Colonic mucosa (tissue), 4 donors: Measurements from ENCODE around the gene GALNT13. TPM values are rescaled to one million over a fixed set of nuclear protein-coding genes. Genes with fewer than 3 reads are reported as not detected.
"Not testable (repeated sequence)": the region's sequence is repeated elsewhere in the genome, so short reads cannot be mapped to it uniquely, and the experiment has no call there.

Experiments used
- DNase-seq: peaks from one replicate; pipeline ENCODE4 v3.0.0-alpha.2; 2020
- H3K27ac ChIP-seq: fragments of 200-600 bp; one replicate; pipeline ENCODE4 v1.8.0; 2021
- H3K27me3 ChIP-seq: fragments of 200-600 bp; one replicate; pipeline ENCODE4 v1.8.0; 2021
- H3K36me3 ChIP-seq: fragments of 200-600 bp; one replicate; pipeline ENCODE4 v1.8.0; 2021
- H3K4me1 ChIP-seq: fragments of 200-600 bp; one replicate; pipeline ENCODE4 v1.8.0; 2021; ENCODE audit warnings: mild to moderate bottlenecking
- H3K4me3 ChIP-seq: fragments of 200-600 bp; one replicate; pipeline ENCODE4 v1.8.0; 2021
- H3K9ac ChIP-seq, 2 donors: one replicate each; pipeline ENCODE4 v1.7.0; 2013; ENCODE audit warnings: control low read depth in 2 of 2, low read depth in 2 of 2, low read length in 2 of 2
- H3K9me3 ChIP-seq: fragments of 200-600 bp; one replicate; pipeline ENCODE4 v1.8.0; 2021
- intact Hi-C: fragments of 100-400 bp; cut with DNase I; formaldehyde crosslinking; loops from one replicate; pipeline ENCODE4 v1.14.1; 2022
- total RNA-seq, 2 donors: library from RNA; stranded (reverse); fragmentation: NEBNext Ultra II Directional in 1 of 2; extraction: Animal tissue kit (Norgen Biotek cat#: 25700) in 1 of 2; gene quantifications; one replicate each; pipeline ENCODE4 v1.2.1, GENCODE V29; 2021
- TF ChIP-seq, protein P1 (sequence below): fragments of 200-600 bp; IDR thresholded peaks from one replicate; pipeline ENCODE4 v1.8.0; 2022; ENCODE audit warnings: antibody characterized with exemption, mild to moderate bottlenecking
- donor health status: healthy.
- donor health status: DM: no; HTN: no; CAD: no.
- donor health status: DM: no; HTN: no; CAD: no.

The GALNT13 gene
- total RNA-seq, 2 donors from 2014 or later = 0.07 to 0.40 TPM

- Histone ChIP-seq H3K27ac (no peak overlapping the region), H3K4me1 (no peaks in the 10 kb centered on the region), H3K4me3 (no peak overlapping the region), H3K27me3 (no peaks in the 10 kb centered on the region), H3K9ac (no peak overlapping the region), H3K9me3 (no peaks in the 10 kb centered on the region), H3K36me3 (no peaks in the 10 kb centered on the region)
- DNase-seq = no peak
- TF ChIP-seq, protein P1, sequence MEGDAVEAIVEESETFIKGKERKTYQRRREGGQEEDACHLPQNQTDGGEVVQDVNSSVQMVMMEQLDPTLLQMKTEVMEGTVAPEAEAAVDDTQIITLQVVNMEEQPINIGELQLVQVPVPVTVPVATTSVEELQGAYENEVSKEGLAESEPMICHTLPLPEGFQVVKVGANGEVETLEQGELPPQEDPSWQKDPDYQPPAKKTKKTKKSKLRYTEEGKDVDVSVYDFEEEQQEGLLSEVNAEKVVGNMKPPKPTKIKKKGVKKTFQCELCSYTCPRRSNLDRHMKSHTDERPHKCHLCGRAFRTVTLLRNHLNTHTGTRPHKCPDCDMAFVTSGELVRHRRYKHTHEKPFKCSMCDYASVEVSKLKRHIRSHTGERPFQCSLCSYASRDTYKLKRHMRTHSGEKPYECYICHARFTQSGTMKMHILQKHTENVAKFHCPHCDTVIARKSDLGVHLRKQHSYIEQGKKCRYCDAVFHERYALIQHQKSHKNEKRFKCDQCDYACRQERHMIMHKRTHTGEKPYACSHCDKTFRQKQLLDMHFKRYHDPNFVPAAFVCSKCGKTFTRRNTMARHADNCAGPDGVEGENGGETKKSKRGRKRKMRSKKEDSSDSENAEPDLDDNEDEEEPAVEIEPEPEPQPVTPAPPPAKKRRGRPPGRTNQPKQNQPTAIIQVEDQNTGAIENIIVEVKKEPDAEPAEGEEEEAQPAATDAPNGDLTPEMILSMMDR = no peak
- intact Hi-C loops = no loop called here
Observed at GRCh38 chr2:154462634-154463033, 590.9 kb downstream of the GALNT13 start.

DNA sequence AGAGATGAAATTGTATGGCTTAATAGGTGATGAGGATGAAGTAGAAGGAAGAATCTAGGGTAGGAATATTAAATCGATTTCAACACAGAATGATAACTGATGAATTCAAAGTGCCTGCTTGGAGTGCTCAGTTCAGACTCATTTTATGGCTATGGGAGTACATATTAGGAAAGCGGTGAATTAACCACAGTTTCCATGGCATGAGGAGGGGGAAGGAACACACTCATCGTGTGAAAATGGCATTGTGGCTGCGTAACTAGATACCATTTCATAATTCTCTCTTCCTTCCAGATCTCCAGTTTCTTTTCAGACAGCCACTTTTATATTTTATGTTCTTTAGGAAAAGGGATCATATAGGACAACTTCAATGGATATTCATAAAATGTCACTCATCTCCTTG, 594.5 kb downstream of the GALNT13 start:
- Histone ChIP-seq H3K36me3 (no peaks in the 10 kb centered on the region), H3K27ac (no peak overlapping the region), H3K4me3 (no peak overlapping the region), H3K9me3 (no peaks in the 10 kb centered on the region), H3K27me3 (no peaks in the 10 kb centered on the region), H3K9ac (no peak overlapping the region), H3K4me1 (no peaks in the 10 kb centered on the region)
- DNase-seq = no peak
- intact Hi-C loops = no loop called here
- TF ChIP-seq, protein P1 = no peak

DNA sequence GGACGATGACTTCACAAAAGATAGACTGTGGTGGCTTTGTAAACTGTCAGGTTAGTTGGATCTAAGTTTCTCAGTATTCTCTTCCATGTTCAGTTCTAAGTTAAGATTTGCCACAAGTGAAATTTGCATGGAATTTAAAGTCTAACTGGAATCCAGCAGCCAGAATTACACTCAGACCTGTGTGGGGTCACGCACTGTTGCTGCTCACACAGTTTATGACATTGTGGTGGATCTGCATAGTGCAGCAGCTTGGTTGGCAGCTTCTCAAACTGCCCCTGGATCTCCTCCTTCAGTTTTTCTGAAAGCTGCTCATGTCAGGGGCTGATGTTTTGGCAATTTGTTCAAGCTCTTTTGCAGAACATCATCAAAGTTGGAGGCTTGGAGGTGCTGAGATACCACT, 598.7 kb downstream of the GALNT13 start:
- Histone ChIP-seq H3K9me3 (no peaks in the 10 kb centered on the region), H3K27me3 (no peaks in the 10 kb centered on the region), H3K36me3 (no peaks in the 10 kb centered on the region), H3K4me3 (no peak overlapping the region), H3K27ac (no peak overlapping the region), H3K9ac (no peak overlapping the region), H3K4me1 (no peaks in the 10 kb centered on the region)
- TF ChIP-seq, protein P1 = no peak
- intact Hi-C loops = no loop called here
- DNase-seq = no peak

DNA sequence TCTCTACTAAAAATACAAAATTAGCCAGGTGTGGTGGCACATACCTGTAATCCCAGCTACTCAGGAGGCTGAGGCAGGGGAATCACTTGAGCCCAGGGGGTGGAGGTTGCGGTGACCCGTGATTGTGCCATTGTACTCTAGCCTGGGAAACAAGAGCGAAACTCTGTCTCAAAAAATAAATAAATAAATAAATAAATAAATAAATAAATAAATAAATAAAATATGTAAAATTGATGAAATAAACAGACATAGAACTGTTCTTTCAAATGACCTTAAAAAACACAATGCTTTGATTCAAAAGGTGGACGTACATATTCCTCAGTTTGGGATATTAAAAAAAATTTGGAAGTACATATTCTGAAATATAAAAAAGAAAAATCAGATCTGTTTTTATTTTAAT, 599.8 kb downstream of the GALNT13 start:
- intact Hi-C loops, H3K9ac ChIP-seq, H3K4me1 ChIP-seq, DNase-seq, H3K4me3 ChIP-seq, H3K27me3 ChIP-seq, H3K27ac ChIP-seq, H3K36me3 ChIP-seq, H3K9me3 ChIP-seq: not testable (repeated sequence)

- Histone ChIP-seq H3K9me3 (no peaks in the 10 kb centered on the region), H3K36me3 (no peaks in the 10 kb centered on the region), H3K27ac (no peak overlapping the region), H3K4me1 (no peaks in the 10 kb centered on the region), H3K9ac (no peak overlapping the region), H3K27me3 (no peaks in the 10 kb centered on the region), H3K4me3 (no peak overlapping the region)
- intact Hi-C loops = no loop called here
- DNase-seq = no peak
- TF ChIP-seq, protein P1 = no peak
Observed at GRCh38 chr2:154477319-154477718, 605.6 kb downstream of the GALNT13 start.

- H3K4me3 ChIP-seq = no peak overlapping the region
- no peak for DNase-seq
- H3K4me1 ChIP-seq = no peaks in the 10 kb centered on the region
- no peaks in the 10 kb centered on the region for H3K36me3 ChIP-seq
- H3K9ac ChIP-seq = no peak overlapping the region
- H3K27ac ChIP-seq = no peak overlapping the region
- TF ChIP-seq, protein P1 = no peak
- H3K9me3 ChIP-seq = no peaks in the 10 kb centered on the region
- no peaks in the 10 kb centered on the region for H3K27me3 ChIP-seq
- intact Hi-C loops = no loop called here
Observed at GRCh38 chr2:154480521-154480920, 608.8 kb downstream of the GALNT13 start.
